Stomach (tissue), 4 donors: ENCODE data around the gene EEF2K.

Experiments used
- CTCF ChIP-seq, 7 experiments: fragments of 450-650 bp in 4 of 7; fragments of 200-600 bp in 3 of 7; sonication (generic) in 3 of 7; IDR thresholded peaks; one replicate each; pipeline ENCODE4 v1.5.1; 2016 to 2019; ENCODE audit warnings: antibody characterized with exemption in 7 of 7, control low read depth in 2 of 7, mild to moderate bottlenecking in 1 of 7
- EP300 ChIP-seq: sonication (generic); formaldehyde crosslinking; IDR thresholded peaks from one replicate; pipeline ENCODE4 v1.6.1; 2017; ENCODE audit warnings: antibody characterized with exemption
- POLR2A ChIP-seq, 4 donors: fragments of 450-650 bp; IDR thresholded peaks; one replicate each; pipeline ENCODE4 v1.6.1; 2016; ENCODE audit warnings: antibody characterized with exemption in 4 of 4, control low read depth in 2 of 4, mild to moderate bottlenecking in 1 of 4, moderate library complexity in 1 of 4

GRCh38 chr16:22186517-22186916 lies 19.6 kb upstream of the EEF2K start:
- TF ChIP-seq CTCF (IDR thresholded peaks at IDR 0.05), result no peak
- no peak for TF ChIP-seq POLR2A (IDR thresholded peaks at IDR 0.05)
- TF ChIP-seq EP300, result no peak
